GM23338 (cell line): Measurements from ENCODE around the gene PIEZO2. TPM values are rescaled to one million over a fixed set of nuclear protein-coding genes. Genes with fewer than 3 reads are reported as not detected.

Source experiments
- ATAC-seq: fragments of 200-7000 bp; cut with Tn5 transposase; 3 replicates; pipeline ENCODE4 v1.9.1; 2020
- DNase-seq: peaks from one replicate; pipeline ENCODE4 v3.0.0-alpha.2; 2015; ENCODE audit warnings: low spot score
- H2AFZ ChIP-seq: fragments of 200-600 bp; sonication (generic); 2 replicates; pipeline ENCODE4 v1.8.0; 2016; ENCODE audit warnings: antibody characterized with exemption, mild to moderate bottlenecking, moderate library complexity
- H3F3A ChIP-seq: fragments of 200-600 bp; sonication (generic); replicated peaks from 2 replicates; pipeline ENCODE4 v1.8.0; 2017; ENCODE audit warnings: antibody characterized with exemption, mixed run types, low read depth
- H3K27ac ChIP-seq: fragments of 200-600 bp; sonication (generic); 2 replicates; pipeline ENCODE4 v1.6.1; 2016; ENCODE audit warnings: low read depth
- H3K27me3 ChIP-seq: fragments of 200-600 bp; sonication (generic); 2 replicates; pipeline ENCODE4 v1.8.0; 2016; ENCODE audit warnings: mild to moderate bottlenecking, mixed run types, moderate library complexity; ENCODE audit not compliant: insufficient read depth
- H3K36me3 ChIP-seq: fragments of 200-600 bp; sonication (generic); 2 replicates; pipeline ENCODE4 v1.8.0; 2016; ENCODE audit warnings: mild to moderate bottlenecking; ENCODE audit not compliant: insufficient read depth
- H3K4me1 ChIP-seq: fragments of 200-600 bp; sonication (generic); 2 replicates; pipeline ENCODE4 v1.8.0; 2016; ENCODE audit warnings: mild to moderate bottlenecking, moderate library complexity; ENCODE audit not compliant: insufficient read depth
- H3K4me2 ChIP-seq: fragments of 200-600 bp; sonication (generic); 2 replicates; pipeline ENCODE4 v1.7.1; 2017; ENCODE audit warnings: mixed run types
- H3K4me3 ChIP-seq: fragments of 200-600 bp; sonication (generic); 2 replicates; pipeline ENCODE4 v1.6.1; 2016; ENCODE audit warnings: mixed run types
- H3K79me2 ChIP-seq: fragments of 200-600 bp; sonication (generic); replicated peaks from 2 replicates; pipeline ENCODE4 v1.8.0; 2017; ENCODE audit warnings: mild to moderate bottlenecking; ENCODE audit not compliant: insufficient read depth
- H3K9me2 ChIP-seq: fragments of 200-600 bp; sonication (generic); 2 replicates; pipeline ENCODE4 v1.8.0; 2017; ENCODE audit not compliant: insufficient read depth
- H4K20me1 ChIP-seq: fragments of 200-600 bp; sonication (generic); replicated peaks from 2 replicates; pipeline ENCODE4 v1.8.0; 2017; ENCODE audit warnings: mild to moderate bottlenecking; ENCODE audit not compliant: insufficient read depth
- H3K27ac Mint-ChIP-seq: 2 replicates; pipeline ENCODE4 v1.8.0; 2020; ENCODE audit warnings: inconsistent platforms, mild to moderate bottlenecking, moderate library complexity, mixed read lengths
- H3K27me3 Mint-ChIP-seq: 3 replicates; pipeline ENCODE4 v1.8.0; 2022; ENCODE audit warnings: low read depth, mild to moderate bottlenecking, moderate library complexity, mixed read lengths, inconsistent platforms; ENCODE audit not compliant: insufficient read depth, poor library complexity
- H3K36me3 Mint-ChIP-seq: 3 replicates; pipeline ENCODE4 v1.8.0; 2021; ENCODE audit warnings: low read depth, mild to moderate bottlenecking, inconsistent platforms, moderate library complexity, mixed read lengths
- H3K4me1 Mint-ChIP-seq: 3 replicates; pipeline ENCODE4 v1.8.0; 2020; ENCODE audit warnings: mild to moderate bottlenecking, inconsistent platforms, mixed read lengths
- H3K4me3 Mint-ChIP-seq: 3 replicates; pipeline ENCODE4 v1.8.0; 2021; ENCODE audit warnings: moderate library complexity, mild to moderate bottlenecking, inconsistent platforms, mixed read lengths
- H3K9me3 Mint-ChIP-seq: 3 replicates; pipeline ENCODE4 v1.8.0; 2020; ENCODE audit warnings: moderate library complexity, mild to moderate bottlenecking, inconsistent platforms, mixed read lengths
- CREB1 ChIP-seq: fragments of 250-450 bp; sonication (Bioruptor Pico); IDR thresholded peaks from 2 replicates; pipeline ENCODE4 v1.5.0; 2020; ENCODE audit warnings: low read depth, mild to moderate bottlenecking, moderate library complexity
- EZH2 ChIP-seq: fragments of 200-600 bp; sonication (generic); IDR thresholded peaks from one replicate; pipeline ENCODE4 v1.8.0; 2017; ENCODE audit warnings: antibody characterized with exemption, mild to moderate bottlenecking, low read depth; ENCODE audit not compliant: unreplicated experiment
- EZH2phosphoT487 ChIP-seq: fragments of 200-600 bp; sonication (generic); IDR thresholded peaks from one replicate; pipeline ENCODE4 v1.8.1; 2018; ENCODE audit warnings: antibody characterized with exemption; ENCODE audit not compliant: unreplicated experiment
- JUNB ChIP-seq: IDR thresholded peaks from one replicate; pipeline ENCODE4 v1.6.1; 2016; ENCODE audit warnings: antibody characterized with exemption; ENCODE audit not compliant: unreplicated experiment
- NANOG ChIP-seq: IDR thresholded peaks from 2 replicates; pipeline ENCODE4 v1.6.1; 2016; ENCODE audit warnings: antibody characterized with exemption, borderline replicate concordance
- POLR2AphosphoS5 ChIP-seq: IDR thresholded peaks from 2 replicates; pipeline ENCODE4 v1.6.1; 2016; ENCODE audit warnings: antibody characterized with exemption, low read depth
- STAT1 ChIP-seq: IDR thresholded peaks from one replicate; pipeline ENCODE4 v1.6.1; 2016; ENCODE audit warnings: antibody characterized with exemption; ENCODE audit not compliant: unreplicated experiment
- ZNF114 ChIP-seq: fragments of 250-450 bp; sonication (Bioruptor Pico); IDR thresholded peaks from 2 replicates; pipeline ENCODE4 v1.5.0; 2020; ENCODE audit warnings: mild to moderate bottlenecking, moderate library complexity
- ZNF331 ChIP-seq: fragments of 250-450 bp; sonication (Bioruptor Pico); IDR thresholded peaks from 2 replicates; pipeline ENCODE4 v1.5.0; 2020; ENCODE audit warnings: low read depth, mild to moderate bottlenecking, moderate library complexity
- polyA plus RNA-seq: library from polyadenylated mRNA; unstranded; fragments of >200 nt; fragmentation: Nextera tagmentation; extraction: Ambion mirVana; gene quantifications from 2 replicates; pipeline ENCODE4 v1.2.1, GENCODE V29; 2016
- total RNA-seq: library from RNA; depleted of rRNA; stranded (reverse); fragments of >200 nt; shearing (Covaris generic); gene quantifications from 2 replicates; pipeline ENCODE4 v1.2.3, GENCODE V29; 2014
- TF ChIP-seq, protein P1 (sequence below): IDR thresholded peaks from 2 replicates; pipeline ENCODE4 v1.6.1; 2016; ENCODE audit warnings: antibody characterized with exemption
- TF ChIP-seq, protein P2 (sequence below): IDR thresholded peaks from one replicate; pipeline ENCODE4 v1.6.1; 2018; ENCODE audit warnings: antibody characterized with exemption; ENCODE audit not compliant: unreplicated experiment
- TF ChIP-seq, protein P3 (sequence below), 2 experiments: fragments of 200-600 bp in 1 of 2; sonication (generic) in 1 of 2; conservative IDR thresholded peaks; 2 replicates each; pipeline versions ENCODE4 v1.5.1 to v1.6.1; 2016 to 2017; ENCODE audit warnings: antibody characterized with exemption in 2 of 2, low read depth in 2 of 2, mild to moderate bottlenecking in 2 of 2, moderate library complexity in 1 of 2
- TF ChIP-seq, protein P4 (sequence below): fragments of 250-450 bp; sonication (Bioruptor Pico); IDR thresholded peaks from 2 replicates; pipeline ENCODE4 v1.5.0; 2020; ENCODE audit warnings: mild to moderate bottlenecking, moderate library complexity

The PIEZO2 gene
- total and polyA plus RNA-seq, 2 experiments from 2014 or later, result 4.8 to 8.2 TPM

DNA sequence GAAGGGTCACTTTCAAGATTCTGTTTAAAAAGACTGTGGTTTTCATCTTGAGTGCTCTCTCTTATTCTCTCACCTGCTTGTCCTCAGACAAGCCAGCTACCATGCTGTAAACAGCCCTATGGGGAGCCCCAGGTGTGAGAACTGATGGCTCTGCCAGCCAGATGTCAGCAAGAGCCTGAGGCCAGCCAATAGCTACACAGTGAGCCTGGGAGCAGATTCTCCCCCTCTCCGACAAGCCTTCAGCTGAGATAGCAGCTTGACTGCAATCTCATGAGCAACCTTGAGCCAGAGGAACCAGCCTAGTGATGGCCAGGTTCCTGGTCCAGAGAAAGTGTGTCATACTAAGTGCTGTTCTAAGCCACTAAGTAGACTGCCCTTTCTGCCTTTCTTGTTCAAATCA lies 351.5 kb downstream of the PIEZO2 start:
- TF ChIP-seq, protein P1, sequence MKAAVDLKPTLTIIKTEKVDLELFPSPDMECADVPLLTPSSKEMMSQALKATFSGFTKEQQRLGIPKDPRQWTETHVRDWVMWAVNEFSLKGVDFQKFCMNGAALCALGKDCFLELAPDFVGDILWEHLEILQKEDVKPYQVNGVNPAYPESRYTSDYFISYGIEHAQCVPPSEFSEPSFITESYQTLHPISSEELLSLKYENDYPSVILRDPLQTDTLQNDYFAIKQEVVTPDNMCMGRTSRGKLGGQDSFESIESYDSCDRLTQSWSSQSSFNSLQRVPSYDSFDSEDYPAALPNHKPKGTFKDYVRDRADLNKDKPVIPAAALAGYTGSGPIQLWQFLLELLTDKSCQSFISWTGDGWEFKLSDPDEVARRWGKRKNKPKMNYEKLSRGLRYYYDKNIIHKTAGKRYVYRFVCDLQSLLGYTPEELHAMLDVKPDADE, result no peak
- no peak for TF ChIP-seq ZNF114 (CRISPR knock-in tag)
- TF ChIP-seq EZH2, result no peak
- TF ChIP-seq ZNF331, result no peak
- no peak for TF ChIP-seq NANOG
- no peak for TF ChIP-seq JUNB
- no peak for TF ChIP-seq EZH2phosphoT487
- TF ChIP-seq, protein P2, sequence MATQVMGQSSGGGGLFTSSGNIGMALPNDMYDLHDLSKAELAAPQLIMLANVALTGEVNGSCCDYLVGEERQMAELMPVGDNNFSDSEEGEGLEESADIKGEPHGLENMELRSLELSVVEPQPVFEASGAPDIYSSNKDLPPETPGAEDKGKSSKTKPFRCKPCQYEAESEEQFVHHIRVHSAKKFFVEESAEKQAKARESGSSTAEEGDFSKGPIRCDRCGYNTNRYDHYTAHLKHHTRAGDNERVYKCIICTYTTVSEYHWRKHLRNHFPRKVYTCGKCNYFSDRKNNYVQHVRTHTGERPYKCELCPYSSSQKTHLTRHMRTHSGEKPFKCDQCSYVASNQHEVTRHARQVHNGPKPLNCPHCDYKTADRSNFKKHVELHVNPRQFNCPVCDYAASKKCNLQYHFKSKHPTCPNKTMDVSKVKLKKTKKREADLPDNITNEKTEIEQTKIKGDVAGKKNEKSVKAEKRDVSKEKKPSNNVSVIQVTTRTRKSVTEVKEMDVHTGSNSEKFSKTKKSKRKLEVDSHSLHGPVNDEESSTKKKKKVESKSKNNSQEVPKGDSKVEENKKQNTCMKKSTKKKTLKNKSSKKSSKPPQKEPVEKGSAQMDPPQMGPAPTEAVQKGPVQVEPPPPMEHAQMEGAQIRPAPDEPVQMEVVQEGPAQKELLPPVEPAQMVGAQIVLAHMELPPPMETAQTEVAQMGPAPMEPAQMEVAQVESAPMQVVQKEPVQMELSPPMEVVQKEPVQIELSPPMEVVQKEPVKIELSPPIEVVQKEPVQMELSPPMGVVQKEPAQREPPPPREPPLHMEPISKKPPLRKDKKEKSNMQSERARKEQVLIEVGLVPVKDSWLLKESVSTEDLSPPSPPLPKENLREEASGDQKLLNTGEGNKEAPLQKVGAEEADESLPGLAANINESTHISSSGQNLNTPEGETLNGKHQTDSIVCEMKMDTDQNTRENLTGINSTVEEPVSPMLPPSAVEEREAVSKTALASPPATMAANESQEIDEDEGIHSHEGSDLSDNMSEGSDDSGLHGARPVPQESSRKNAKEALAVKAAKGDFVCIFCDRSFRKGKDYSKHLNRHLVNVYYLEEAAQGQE, result no peak
- TF ChIP-seq CREB1 (CRISPR knock-in tag), result no peak
- TF ChIP-seq, protein P3, sequence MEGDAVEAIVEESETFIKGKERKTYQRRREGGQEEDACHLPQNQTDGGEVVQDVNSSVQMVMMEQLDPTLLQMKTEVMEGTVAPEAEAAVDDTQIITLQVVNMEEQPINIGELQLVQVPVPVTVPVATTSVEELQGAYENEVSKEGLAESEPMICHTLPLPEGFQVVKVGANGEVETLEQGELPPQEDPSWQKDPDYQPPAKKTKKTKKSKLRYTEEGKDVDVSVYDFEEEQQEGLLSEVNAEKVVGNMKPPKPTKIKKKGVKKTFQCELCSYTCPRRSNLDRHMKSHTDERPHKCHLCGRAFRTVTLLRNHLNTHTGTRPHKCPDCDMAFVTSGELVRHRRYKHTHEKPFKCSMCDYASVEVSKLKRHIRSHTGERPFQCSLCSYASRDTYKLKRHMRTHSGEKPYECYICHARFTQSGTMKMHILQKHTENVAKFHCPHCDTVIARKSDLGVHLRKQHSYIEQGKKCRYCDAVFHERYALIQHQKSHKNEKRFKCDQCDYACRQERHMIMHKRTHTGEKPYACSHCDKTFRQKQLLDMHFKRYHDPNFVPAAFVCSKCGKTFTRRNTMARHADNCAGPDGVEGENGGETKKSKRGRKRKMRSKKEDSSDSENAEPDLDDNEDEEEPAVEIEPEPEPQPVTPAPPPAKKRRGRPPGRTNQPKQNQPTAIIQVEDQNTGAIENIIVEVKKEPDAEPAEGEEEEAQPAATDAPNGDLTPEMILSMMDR (conservative IDR thresholded peaks at IDR 0.05; ENCODE audit: low read depth in 2 of 2), result no peak
- TF ChIP-seq, protein P4, sequence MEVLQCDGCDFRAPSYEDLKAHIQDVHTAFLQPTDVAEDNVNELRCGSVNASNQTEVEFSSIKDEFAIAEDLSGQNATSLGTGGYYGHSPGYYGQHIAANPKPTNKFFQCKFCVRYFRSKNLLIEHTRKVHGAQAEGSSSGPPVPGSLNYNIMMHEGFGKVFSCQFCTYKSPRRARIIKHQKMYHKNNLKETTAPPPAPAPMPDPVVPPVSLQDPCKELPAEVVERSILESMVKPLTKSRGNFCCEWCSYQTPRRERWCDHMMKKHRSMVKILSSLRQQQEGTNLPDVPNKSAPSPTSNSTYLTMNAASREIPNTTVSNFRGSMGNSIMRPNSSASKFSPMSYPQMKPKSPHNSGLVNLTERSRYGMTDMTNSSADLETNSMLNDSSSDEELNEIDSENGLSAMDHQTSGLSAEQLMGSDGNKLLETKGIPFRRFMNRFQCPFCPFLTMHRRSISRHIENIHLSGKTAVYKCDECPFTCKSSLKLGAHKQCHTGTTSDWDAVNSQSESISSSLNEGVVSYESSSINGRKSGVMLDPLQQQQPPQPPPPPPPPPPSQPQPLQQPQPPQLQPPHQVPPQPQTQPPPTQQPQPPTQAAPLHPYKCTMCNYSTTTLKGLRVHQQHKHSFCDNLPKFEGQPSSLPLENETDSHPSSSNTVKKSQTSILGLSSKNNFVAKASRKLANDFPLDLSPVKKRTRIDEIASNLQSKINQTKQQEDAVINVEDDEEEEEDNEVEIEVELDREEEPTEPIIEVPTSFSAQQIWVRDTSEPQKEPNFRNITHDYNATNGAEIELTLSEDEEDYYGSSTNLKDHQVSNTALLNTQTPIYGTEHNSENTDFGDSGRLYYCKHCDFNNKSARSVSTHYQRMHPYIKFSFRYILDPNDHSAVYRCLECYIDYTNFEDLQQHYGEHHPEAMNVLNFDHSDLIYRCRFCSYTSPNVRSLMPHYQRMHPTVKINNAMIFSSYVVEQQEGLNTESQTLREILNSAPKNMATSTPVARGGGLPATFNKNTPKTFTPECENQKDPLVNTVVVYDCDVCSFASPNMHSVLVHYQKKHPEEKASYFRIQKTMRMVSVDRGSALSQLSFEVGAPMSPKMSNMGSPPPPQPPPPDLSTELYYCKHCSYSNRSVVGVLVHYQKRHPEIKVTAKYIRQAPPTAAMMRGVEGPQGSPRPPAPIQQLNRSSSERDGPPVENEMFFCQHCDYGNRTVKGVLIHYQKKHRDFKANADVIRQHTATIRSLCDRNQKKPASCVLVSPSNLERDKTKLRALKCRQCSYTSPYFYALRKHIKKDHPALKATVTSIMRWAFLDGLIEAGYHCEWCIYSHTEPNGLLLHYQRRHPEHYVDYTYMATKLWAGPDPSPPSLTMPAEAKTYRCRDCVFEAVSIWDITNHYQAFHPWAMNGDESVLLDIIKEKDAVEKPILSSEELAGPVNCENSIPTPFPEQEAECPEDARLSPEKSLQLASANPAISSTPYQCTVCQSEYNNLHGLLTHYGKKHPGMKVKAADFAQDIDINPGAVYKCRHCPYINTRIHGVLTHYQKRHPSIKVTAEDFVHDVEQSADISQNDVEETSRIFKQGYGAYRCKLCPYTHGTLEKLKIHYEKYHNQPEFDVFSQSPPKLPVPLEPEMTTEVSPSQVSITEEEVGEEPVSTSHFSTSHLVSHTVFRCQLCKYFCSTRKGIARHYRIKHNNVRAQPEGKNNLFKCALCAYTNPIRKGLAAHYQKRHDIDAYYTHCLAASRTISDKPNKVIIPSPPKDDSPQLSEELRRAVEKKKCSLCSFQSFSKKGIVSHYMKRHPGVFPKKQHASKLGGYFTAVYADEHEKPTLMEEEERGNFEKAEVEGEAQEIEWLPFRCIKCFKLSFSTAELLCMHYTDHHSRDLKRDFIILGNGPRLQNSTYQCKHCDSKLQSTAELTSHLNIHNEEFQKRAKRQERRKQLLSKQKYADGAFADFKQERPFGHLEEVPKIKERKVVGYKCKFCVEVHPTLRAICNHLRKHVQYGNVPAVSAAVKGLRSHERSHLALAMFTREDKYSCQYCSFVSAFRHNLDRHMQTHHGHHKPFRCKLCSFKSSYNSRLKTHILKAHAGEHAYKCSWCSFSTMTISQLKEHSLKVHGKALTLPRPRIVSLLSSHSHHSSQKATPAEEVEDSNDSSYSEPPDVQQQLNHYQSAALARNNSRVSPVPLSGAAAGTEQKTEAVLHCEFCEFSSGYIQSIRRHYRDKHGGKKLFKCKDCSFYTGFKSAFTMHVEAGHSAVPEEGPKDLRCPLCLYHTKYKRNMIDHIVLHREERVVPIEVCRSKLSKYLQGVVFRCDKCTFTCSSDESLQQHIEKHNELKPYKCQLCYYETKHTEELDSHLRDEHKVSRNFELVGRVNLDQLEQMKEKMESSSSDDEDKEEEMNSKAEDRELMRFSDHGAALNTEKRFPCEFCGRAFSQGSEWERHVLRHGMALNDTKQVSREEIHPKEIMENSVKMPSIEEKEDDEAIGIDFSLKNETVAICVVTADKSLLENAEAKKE (CRISPR knock-in tag), result no peak
- TF ChIP-seq POLR2AphosphoS5, result no peak
- TF ChIP-seq STAT1, result no peak
- Histone ChIP-seq H3K36me3 (no peaks in the 10 kb centered on the region), H4K20me1 (no peaks in the 10 kb centered on the region), H3K9me2 (no peaks in the 10 kb centered on the region), H3K4me2 (no peak overlapping the region), H3K27me3 (no peaks in the 10 kb centered on the region), H3K4me1 (peaks cover 20% of the 10 kb centered on the region), H3K4me3 (no peak overlapping the region), H3K27ac (no peak overlapping the region), H3F3A (no peaks in the 10 kb centered on the region), H2AFZ (no peak overlapping the region), H3K79me2 (no peaks in the 10 kb centered on the region)
- H3K27me3 Mint-ChIP-seq, result no peaks in the 10 kb centered on the region
- no peak overlapping the region for H3K27ac Mint-ChIP-seq
- peak; percentile 21 for DNase-seq
- H3K36me3 Mint-ChIP-seq, result peaks cover 18% of the 10 kb centered on the region; the same call in 2 of the 3 replicates
- H3K9me3 Mint-ChIP-seq, result no peaks in the 10 kb centered on the region; the same call in 2 of the 3 replicates
- no peak overlapping the region for H3K4me3 Mint-ChIP-seq
- peaks cover 15% of the 10 kb centered on the region for H3K4me1 Mint-ChIP-seq
- ATAC-seq, result peak; percentile 90
